ENCODE measurements around the gene BRPF1. TPM values are rescaled to one million over a fixed set of nuclear protein-coding genes. Genes with fewer than 3 reads are reported as not detected.

BRPF1 gene
- total RNA-seq, 3 donors from 2014 or later = 14.7 to 19.7 (median 19.3) TPM

DNA sequence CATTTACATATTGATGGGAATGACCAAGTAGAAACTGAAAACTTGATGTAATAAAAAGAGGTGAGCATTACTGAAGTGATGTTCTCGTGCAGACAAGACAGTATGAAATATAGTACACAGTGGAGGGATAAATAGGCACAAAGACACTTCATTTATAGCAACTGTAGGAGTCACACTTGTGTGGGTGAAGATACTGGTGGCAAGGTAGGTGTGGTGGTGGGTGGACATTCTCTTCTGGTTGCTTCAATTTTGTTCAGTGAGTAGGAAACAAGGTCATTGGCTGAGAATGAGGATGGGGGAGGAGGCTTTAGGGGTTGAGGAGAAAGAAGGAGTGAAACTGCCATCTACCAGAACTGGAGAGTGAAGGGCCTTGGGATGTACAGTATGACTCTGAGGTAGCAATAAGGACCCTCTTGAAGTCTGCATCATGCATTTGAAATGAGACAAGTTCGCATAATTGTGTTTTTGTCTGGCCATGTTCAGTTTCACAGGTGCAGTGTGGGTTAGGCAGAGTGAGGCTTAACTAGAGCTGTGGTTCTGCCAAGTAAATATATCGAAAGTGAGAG, 21.3 kb upstream of the BRPF1 start:
- TF ChIP-seq, protein P1, sequence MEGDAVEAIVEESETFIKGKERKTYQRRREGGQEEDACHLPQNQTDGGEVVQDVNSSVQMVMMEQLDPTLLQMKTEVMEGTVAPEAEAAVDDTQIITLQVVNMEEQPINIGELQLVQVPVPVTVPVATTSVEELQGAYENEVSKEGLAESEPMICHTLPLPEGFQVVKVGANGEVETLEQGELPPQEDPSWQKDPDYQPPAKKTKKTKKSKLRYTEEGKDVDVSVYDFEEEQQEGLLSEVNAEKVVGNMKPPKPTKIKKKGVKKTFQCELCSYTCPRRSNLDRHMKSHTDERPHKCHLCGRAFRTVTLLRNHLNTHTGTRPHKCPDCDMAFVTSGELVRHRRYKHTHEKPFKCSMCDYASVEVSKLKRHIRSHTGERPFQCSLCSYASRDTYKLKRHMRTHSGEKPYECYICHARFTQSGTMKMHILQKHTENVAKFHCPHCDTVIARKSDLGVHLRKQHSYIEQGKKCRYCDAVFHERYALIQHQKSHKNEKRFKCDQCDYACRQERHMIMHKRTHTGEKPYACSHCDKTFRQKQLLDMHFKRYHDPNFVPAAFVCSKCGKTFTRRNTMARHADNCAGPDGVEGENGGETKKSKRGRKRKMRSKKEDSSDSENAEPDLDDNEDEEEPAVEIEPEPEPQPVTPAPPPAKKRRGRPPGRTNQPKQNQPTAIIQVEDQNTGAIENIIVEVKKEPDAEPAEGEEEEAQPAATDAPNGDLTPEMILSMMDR (IDR thresholded peaks at IDR 0.05) = no peak
- no peak for TF ChIP-seq POLR2AphosphoS5 (IDR thresholded peaks at IDR 0.05)
- no peak for TF ChIP-seq POLR2A (IDR thresholded peaks at IDR 0.05)
- intact Hi-C loops (cut with DNase I; ENCODE audit: low total_unique reads) = no loop called here
- H3K4me1 ChIP-seq = no peaks in the 10 kb centered on the region
- DNase-seq (ENCODE audit: low spot score in 2 of 2) = no peak
- H3K27ac ChIP-seq = no peak overlapping the region
- H3K4me3 ChIP-seq = no peak overlapping the region
- no peaks in the 10 kb centered on the region for H3K36me3 ChIP-seq
- no peaks in the 10 kb centered on the region for H3K9me3 ChIP-seq
- H3K27me3 ChIP-seq = no peaks in the 10 kb centered on the region

DNA sequence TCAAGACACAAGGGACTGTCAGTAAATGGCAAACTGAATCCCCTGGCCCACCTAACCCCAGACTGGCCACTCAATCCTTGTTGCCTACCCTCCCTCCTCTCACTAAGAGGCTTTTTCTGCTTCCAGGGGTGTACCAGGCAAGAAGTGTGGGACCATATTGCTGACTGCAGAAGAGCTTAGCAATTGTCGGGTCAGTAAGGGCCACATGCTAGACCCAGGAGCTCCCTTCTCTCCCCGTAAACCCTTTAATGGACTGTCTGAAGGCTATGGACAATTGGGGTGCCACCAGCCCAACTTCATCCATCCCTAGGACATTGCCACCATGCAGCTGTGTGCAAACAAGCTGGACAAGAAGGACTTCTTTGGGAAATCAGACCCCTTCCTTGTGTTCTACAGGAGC, 19.1 kb upstream of the BRPF1 start:
- Histone ChIP-seq H3K9me3 (no peaks in the 10 kb centered on the region), H3K4me1 (no peaks in the 10 kb centered on the region), H3K27ac (no peak overlapping the region), H3K36me3 (no peaks in the 10 kb centered on the region), H3K27me3 (no peaks in the 10 kb centered on the region), H3K4me3 (no peak overlapping the region)
- intact Hi-C loops (cut with DNase I; ENCODE audit: low total_unique reads) = no loop called here
- no peak for TF ChIP-seq POLR2AphosphoS5 (IDR thresholded peaks at IDR 0.05)
- TF ChIP-seq, protein P1 (IDR thresholded peaks at IDR 0.05) = no peak
- TF ChIP-seq POLR2A (IDR thresholded peaks at IDR 0.05) = no peak
- no peak for DNase-seq (ENCODE audit: low spot score in 2 of 2)

DNA sequence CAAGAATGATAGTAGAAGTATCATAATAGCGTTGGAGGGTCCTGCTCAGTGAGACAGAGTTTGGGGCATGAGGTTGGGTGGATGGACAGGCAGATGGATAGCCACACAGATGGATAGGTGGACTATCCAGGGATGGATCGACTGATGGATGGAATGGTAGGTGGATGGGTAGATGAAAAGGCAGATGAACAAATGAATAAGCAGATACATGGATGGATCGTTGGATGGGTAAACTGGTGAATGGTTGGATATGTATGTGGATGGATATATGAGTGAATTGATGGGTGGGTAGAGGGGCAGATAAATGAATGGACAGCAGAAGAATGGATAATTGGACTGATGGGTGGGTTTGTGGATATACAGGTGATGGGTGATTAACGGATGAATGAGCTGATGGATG, 18.4 kb upstream of the BRPF1 start:
- intact Hi-C loops (cut with DNase I; ENCODE audit: low total_unique reads) = no loop called here
- H3K4me3 ChIP-seq = no peak overlapping the region
- H3K9me3 ChIP-seq = no peaks in the 10 kb centered on the region
- H3K36me3 ChIP-seq = no peaks in the 10 kb centered on the region
- no peaks in the 10 kb centered on the region for H3K27me3 ChIP-seq
- H3K4me1 ChIP-seq = no peaks in the 10 kb centered on the region
- no peak for TF ChIP-seq POLR2A (IDR thresholded peaks at IDR 0.05)
- no peak for TF ChIP-seq POLR2AphosphoS5 (IDR thresholded peaks at IDR 0.05)
- TF ChIP-seq, protein P1 (IDR thresholded peaks at IDR 0.05) = no peak
- no peak overlapping the region for H3K27ac ChIP-seq
- DNase-seq (ENCODE audit: low spot score in 2 of 2) = no peak

DNA sequence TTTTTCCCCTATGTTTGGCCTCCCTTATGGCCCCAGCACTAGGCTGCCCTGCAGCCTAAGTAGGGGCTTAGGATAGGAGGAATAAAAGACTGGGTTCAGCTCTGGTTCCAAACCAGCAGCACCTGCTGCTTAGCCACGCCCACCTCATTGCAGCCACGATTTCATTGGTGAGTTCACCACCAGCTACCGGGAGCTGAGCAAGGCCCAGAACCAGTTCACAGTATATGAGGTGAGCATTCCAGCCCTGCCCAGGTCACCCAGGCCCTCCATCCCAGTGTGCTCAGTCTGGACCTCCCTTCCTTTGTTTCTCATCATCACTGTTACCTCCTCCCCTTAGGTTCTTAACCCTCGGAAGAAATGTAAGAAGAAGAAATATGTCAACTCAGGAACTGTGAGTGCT, 16.4 kb upstream of the BRPF1 start:
- no peak for DNase-seq (ENCODE audit: low spot score in 2 of 2)
- H3K4me1 ChIP-seq = no peaks in the 10 kb centered on the region
- H3K4me3 ChIP-seq = no peak overlapping the region
- H3K27ac ChIP-seq = peak overlapping the region; percentile 50 to 86
- H3K9me3 ChIP-seq = no peaks in the 10 kb centered on the region
- intact Hi-C loops (cut with DNase I; ENCODE audit: low total_unique reads) = no loop called here
- H3K27me3 ChIP-seq = no peaks in the 10 kb centered on the region
- TF ChIP-seq POLR2A (IDR thresholded peaks at IDR 0.05) (no peak), POLR2AphosphoS5 (IDR thresholded peaks at IDR 0.05) (no peak)
- TF ChIP-seq, protein P1 (IDR thresholded peaks at IDR 0.05) = no peak
- H3K36me3 ChIP-seq = no peaks in the 10 kb centered on the region

DNA sequence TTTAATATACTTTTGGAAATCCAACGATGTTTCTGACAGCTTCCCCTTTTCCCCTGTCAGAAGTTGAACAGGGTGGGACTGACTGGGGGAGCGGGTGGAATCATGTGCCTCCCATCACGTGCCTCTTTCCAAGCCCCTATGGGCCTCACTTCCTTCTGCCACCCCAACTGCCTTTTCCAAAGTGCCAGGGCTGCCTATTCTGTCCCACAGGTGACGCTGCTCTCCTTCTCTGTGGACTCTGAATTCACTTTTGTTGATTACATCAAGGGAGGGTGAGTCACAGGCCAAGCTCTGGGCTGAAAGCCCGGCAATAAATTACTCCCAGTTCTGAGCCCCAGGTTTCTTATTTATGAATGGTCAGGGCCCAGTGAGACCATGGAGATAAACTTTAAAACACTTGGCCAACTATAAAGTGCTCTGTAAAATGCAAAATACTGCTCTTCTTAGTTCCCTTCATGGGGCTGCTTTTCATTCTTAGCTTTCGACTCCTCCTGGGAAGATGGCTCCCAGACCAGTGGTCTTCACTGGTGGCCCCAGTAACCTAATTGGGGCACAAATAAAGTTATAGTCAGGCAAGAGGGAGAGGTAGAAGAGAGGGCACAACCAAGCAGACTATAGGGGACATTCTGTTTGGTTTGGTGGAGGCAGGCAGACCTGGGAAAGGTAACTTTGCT, 15.6 kb upstream of the BRPF1 start:
- TF ChIP-seq, protein P1 (IDR thresholded peaks at IDR 0.05) = peak; percentile 72 to 91 (median 88)
- TF ChIP-seq POLR2AphosphoS5 (IDR thresholded peaks at IDR 0.05) (peak in 2 of 3 donors; percentile 47 to 82), POLR2A (IDR thresholded peaks at IDR 0.05) (no peak)
- intact Hi-C loops (cut with DNase I; ENCODE audit: low total_unique reads) = no loop called here
- H3K27me3 ChIP-seq = no peaks in the 10 kb centered on the region
- DNase-seq (ENCODE audit: low spot score in 2 of 2) = peak; percentile 74 to 77
- H3K9me3 ChIP-seq = no peaks in the 10 kb centered on the region
- no peaks in the 10 kb centered on the region for H3K36me3 ChIP-seq
- H3K4me3 ChIP-seq = no peak overlapping the region
- H3K4me1 ChIP-seq = no peaks in the 10 kb centered on the region
- peak overlapping the region; percentile 81 to 86 for H3K27ac ChIP-seq
